ENCODE results near the gene CNTNAP5.
A peak's percentile ranks its signal among the peaks of the same experiment; 100 is the strongest.
"Not testable (repeated sequence)": the region's sequence is repeated elsewhere in the genome, so short reads cannot be mapped to it uniquely, and the experiment has no call there.

Gene CNTNAP5

GRCh38 chr2:124323321-124323720, 298.2 kb downstream of the CNTNAP5 start:
- no peak for DNase-seq (ENCODE audit: low spot score)

- DNase-seq (ENCODE audit: low spot score), result peak; percentile 10
These were observed 300.8 kb downstream of the CNTNAP5 start for GRCh38 chr2:124325667-124326440.

DNA sequence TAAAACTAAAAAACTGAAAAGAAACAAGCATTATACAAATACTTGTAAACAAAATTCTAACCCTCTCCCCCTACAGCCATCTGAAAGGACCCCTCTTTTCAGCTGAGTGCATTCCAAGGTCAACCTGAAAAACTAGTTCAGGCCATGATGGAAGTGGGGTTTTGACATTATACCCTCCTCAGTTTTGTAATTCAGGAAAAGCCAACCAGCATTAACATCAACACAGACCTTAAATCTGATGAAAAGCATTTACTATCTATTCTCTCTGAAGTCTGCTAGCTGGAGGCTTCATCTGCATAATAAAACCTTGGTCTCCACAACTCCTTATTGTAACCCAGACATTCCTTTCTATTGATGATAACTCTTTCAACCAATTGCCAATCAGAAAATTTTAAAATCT, 302.2 kb downstream of the CNTNAP5 start:
- no peak for DNase-seq (ENCODE audit: low spot score)

DNA sequence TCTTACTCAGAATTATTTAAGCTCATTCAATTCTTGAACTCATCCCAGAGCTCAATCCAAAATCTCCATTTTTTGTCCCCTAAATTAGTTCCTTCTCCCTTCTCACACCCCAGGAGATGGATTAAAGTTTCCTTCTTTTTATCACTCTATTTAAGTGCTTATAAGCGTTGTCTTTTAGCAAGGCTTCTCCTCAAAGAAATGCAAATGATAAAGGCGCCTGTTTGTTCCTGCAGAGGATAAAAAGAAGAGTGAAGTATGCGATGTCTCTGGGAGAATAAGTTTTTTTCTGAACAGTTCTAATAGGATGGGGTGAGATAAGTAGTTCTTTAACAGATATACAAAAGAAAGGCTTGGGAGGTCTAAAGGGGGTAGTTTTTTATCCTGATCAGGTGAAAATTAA, 303.3 kb downstream of the CNTNAP5 start:
- no peak for DNase-seq (ENCODE audit: low spot score)

- no peak for DNase-seq (ENCODE audit: low spot score)
These were observed 308.7 kb downstream of the CNTNAP5 start for GRCh38 chr2:124333784-124334183.

DNA sequence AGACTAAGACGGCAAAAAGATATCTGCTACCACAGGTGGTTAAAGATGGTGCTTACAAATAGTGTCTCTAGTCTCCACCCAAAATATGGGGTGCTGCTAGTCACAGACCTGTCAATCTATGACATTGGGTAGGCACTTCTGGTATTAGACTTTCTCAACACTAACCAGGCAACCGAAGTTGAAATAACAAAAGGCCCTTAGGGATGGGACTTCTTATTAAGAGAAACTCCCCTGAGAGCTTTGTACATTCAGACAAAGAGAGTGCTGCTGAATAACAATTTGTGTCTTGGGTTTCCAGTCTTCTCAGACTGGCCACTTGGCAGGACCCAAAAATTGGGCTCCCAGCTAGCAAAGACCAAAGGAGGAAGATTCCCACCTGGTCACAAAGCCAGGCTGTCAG, 310.0 kb downstream of the CNTNAP5 start:
- no peak for DNase-seq (ENCODE audit: low spot score)

GRCh38 chr2:124339709-124340108, 314.6 kb downstream of the CNTNAP5 start:
- no peak for DNase-seq (ENCODE audit: low spot score)

GRCh38 chr2:124343827-124344498, 318.9 kb downstream of the CNTNAP5 start:
- DNase-seq (ENCODE audit: low spot score), result no peak

DNA sequence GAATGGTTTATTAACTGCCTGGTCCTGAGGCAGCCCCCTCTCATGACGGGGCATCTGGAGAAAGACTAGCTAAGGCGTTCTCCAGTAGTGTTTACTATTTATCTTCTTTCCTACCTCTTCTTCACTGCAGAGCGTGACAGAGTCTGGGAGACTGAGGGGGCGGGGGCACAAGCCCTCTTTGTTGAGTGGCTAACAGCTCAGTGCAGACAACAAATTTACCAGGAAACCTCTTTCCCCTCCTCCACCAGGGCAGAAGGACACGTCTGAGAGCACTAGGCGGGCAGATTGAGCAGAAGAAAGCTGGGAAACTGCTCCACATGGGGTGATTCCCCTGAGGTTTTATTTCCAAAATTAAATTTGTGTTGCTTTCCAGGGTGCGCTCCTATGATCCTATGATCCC, 322.1 kb downstream of the CNTNAP5 start:
- DNase-seq (ENCODE audit: low spot score), result no peak

GRCh38 chr2:124353656-124354055, 328.6 kb downstream of the CNTNAP5 start:
- DNase-seq (ENCODE audit: low spot score), result no peak

DNA sequence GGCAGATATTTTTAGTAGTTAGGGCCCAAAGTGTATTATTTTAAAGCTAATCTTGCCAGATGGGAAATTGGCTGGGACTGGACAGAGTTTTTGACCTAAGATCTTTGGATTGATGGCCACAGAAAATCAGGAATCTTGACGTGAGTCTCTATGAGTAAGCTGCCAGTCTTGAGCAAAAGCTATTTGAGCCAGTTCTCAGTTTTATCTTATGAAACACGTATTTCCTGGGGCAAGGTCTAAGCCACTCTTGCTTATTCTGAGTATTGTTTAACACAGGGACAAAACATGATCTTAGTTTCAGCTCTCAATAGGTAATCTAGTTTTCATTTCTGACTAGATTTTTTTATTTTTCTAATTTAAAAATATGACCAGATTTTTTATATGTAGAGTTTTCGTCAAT, 329.4 kb downstream of the CNTNAP5 start:
- DNase-seq (ENCODE audit: low spot score), result no peak

- not testable (repeated sequence) for DNase-seq (ENCODE audit: low spot score)
These were observed 336.9 kb downstream of the CNTNAP5 start for GRCh38 chr2:124361966-124362365.

- DNase-seq (ENCODE audit: low spot score), result no peak
These were observed 344.1 kb downstream of the CNTNAP5 start for GRCh38 chr2:124369181-124369580.

DNA sequence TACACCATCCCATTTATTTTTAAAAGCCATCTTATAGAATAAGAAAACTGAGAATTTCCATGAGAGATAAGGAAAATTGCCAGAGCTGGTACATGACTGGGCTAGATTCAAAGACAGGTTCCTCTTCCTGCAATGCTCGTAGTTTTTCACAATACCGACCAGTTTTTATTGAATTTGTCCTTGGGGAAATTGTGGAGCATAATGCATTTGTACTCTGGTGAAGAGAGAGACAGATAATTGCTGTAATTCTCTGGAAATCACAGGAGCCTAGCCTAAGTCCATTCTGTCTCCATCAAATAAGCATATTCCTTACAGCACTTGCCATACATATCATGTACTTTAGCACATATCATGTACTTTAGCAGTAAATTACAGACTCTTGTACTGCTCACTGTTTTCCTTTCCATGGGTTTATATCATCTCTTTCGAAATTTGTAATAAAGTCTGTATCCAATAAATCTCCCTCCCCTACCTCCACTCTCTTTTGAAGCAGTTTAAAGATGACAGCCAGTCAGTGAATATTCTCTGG, 355.2 kb downstream of the CNTNAP5 start:
- DNase-seq (ENCODE audit: low spot score), result no peak

DNA sequence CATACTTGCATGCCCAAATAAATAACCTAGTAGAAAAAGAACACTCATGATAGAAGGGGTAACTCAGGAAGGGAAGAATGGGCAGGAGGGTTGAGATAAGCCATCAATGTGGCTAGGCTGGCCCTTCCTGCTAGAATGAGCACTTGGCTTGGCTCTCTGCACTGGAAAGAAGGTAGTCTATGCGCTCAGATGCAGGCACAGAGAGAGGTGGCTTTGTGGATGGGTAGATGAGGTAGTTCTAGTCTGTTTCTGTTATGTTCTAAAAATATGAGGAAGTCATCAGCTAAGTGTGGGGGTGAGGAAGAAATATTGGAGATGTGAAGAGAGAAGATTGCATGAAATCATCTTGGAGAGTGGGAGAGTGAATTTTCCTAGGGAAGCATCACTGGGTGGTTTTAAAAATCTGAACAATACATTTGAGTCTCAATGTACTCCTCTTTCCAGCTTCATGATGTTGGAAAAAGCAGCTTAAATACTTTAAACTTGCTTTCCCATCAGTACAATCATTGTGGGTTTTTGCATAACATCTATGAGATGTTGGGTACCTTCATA, 357.1 kb downstream of the CNTNAP5 start:
- no peak for DNase-seq (ENCODE audit: low spot score)

DNA sequence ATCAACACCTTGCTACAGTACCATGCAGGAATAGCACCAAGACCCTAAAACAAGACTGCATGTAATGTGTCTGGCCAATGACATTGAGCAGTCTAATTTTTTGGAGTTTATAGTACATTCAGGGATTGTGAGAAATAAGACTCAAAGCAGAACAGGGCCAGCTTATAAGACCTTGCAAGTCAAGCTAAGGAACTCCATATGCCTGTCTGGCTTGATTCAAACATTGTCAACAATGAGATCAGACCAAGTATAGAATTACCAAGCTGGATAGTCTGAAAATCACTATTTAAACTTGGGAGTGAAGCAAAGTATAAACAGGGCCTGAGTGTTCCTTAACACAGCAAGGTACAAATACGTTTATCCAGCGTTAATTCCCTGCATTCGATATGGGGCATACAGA, 370.9 kb downstream of the CNTNAP5 start:
- DNase-seq (ENCODE audit: low spot score), result no peak

- DNase-seq (ENCODE audit: low spot score), result no peak
These were observed 377.2 kb downstream of the CNTNAP5 start for GRCh38 chr2:124402274-124402673.

DNA sequence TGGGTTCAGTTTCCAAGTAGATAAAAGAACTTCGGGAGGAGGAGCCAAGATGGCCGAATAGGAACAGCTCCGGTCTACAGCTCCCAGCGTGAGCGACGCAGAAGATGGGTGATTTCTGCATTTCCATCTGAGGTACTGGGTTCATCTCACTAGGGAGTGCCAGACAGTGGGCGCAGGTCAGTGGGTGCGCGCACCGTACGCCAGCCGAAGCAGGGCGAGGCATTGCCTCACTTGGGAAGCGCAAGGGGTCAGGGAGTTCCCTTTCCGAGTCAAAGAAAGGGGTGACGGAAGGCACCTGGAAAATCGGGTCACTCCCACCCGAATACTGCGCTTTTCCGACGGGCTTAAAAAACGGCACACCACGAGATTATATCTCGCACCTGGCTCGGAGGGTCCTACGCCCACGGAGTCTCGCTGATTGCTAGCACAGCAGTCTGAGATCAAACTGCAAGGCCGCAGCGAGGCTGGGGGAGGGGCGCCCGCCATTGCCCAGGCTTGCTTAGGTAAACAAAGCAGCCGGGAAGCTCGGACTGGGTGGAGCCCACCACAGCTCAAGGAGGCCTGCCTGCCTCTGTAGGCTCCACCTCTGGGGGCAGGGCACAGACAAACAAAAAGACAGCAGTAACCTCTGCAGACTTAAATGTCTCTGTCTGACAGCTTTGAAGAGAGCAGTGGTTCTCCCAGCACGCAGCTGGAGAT, 382.9 kb downstream of the CNTNAP5 start:
- not testable (repeated sequence) for DNase-seq (ENCODE audit: low spot score)

- no peak for DNase-seq (ENCODE audit: low spot score)
These were observed 399.0 kb downstream of the CNTNAP5 start for GRCh38 chr2:124424074-124424473.

DNA sequence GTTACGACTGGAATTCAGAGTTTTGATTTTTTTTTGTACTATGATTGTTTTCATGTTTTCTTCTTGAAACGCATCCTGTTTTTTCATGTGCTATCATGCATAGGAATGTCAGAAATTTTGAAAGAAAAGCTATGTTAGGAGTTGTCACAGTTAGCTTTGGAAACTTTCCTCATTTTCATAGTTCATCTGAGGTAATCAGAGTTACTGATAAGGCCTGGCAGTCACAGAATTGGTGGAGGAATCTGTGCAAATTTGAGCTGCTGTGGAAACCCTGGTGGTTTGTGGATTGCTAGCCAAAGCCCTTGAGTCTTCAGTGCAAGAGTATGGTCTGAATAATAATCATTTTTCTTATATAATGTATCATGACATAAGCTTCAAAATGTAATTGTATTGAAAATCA, 401.0 kb downstream of the CNTNAP5 start:
- peak; percentile 12 for DNase-seq (ENCODE audit: low spot score)

- DNase-seq (ENCODE audit: low spot score), result no peak
These were observed 401.5 kb downstream of the CNTNAP5 start for GRCh38 chr2:124426625-124427024.

DNA sequence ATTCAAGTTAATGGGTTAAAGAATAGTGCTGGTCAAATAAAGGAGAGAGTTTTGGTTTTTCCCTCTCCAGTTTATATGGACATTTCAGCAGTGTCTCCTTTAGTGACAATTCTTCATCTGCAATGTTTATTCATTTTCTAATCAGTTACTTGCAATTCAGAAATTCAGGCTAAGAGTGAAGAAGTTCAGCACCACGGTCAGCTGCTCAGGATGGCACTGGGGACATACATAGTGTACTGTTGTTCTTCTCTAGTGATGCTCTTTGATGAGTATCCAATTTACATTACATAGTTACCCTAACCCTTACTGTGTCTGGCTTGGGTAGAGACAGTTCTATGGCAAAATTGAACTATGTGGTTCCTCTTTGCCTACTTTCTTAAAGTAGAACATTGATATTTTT, 412.7 kb downstream of the CNTNAP5 start:
- DNase-seq (ENCODE audit: low spot score), result no peak

DNA sequence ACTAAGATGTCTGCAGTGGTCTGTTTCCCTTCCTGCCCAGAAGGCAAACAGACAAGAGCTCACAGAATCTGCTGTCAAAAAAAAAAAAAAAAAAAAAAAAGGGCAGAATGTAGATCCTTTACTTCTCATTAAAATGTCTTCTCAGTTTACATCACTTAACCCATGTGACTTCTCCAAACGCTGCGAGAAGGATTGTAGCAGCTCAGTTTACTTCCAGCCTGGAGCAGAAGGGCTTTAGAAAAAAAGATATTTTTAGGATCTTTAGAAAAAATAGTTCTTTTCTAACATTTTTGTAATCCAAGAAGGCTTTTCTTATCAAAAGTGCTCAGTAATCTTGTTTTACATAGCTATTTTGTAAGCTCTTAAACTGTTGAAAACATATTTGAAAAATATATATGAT, 425.4 kb downstream of the CNTNAP5 start:
- DNase-seq (ENCODE audit: low spot score), result no peak

All from HuH-7 (cell line).